ENCODE measurements around the gene MCF2. TPM values are rescaled to one million over a fixed set of nuclear protein-coding genes. Genes with fewer than 3 reads are reported as not detected.

MCF2 gene
- total RNA-seq, 4 donors from 2014 or later = 0.20 to 0.22 TPM; not detected in 2

- no peaks in the 10 kb centered on the region for H3K36me3 ChIP-seq
- no peaks in the 10 kb centered on the region for H3K4me1 ChIP-seq
- no peak overlapping the region for H3K27ac ChIP-seq
- no peaks in the 10 kb centered on the region for H3K27me3 ChIP-seq
- TF ChIP-seq POLR2A (IDR thresholded peaks at IDR 0.05) = no peak
- no peaks in the 10 kb centered on the region for H3K9me3 ChIP-seq
- DNase-seq (ENCODE audit: low spot score in 2 of 2) = no peak
- no peak overlapping the region for H3K4me3 ChIP-seq
Measured at GRCh38 chrX:139738581-139738980, 30.6 kb upstream of the MCF2 start.

GRCh38 chrX:139736151-139736550, 28.2 kb upstream of the MCF2 start:
- H3K27ac ChIP-seq = no peak overlapping the region
- TF ChIP-seq EP300 (IDR thresholded peaks at IDR 0.05) = no peak
- no peak for TF ChIP-seq POLR2A (IDR thresholded peaks at IDR 0.05)
- no peak for TF ChIP-seq CTCF (IDR thresholded peaks at IDR 0.05)
- H3K4me3 ChIP-seq = no peak overlapping the region
- H3K27me3 ChIP-seq = no peaks in the 10 kb centered on the region
- H3K36me3 ChIP-seq = no peaks in the 10 kb centered on the region
- 75 to 82% methylated on average over 1 of the region's 1 CpG for WGBS, 2 donors
- no peaks in the 10 kb centered on the region for H3K4me1 ChIP-seq
- no peaks in the 10 kb centered on the region for H3K9me3 ChIP-seq
- DNase-seq (ENCODE audit: low spot score in 2 of 2) = no peak

GRCh38 chrX:139734996-139735395, 27.0 kb upstream of the MCF2 start:
- H3K4me1 ChIP-seq = no peaks in the 10 kb centered on the region
- 89% methylated on average over 1 of the region's 1 CpG; no CpG with 5 or more reads in 1 of the 2 donors for WGBS, 2 donors
- no peak for DNase-seq (ENCODE audit: low spot score in 2 of 2)
- no peaks in the 10 kb centered on the region for H3K36me3 ChIP-seq
- no peaks in the 10 kb centered on the region for H3K9me3 ChIP-seq
- TF ChIP-seq EP300 (IDR thresholded peaks at IDR 0.05) = no peak
- TF ChIP-seq CTCF (IDR thresholded peaks at IDR 0.05) = no peak
- no peak for TF ChIP-seq POLR2A (IDR thresholded peaks at IDR 0.05)
- no peak overlapping the region for H3K27ac ChIP-seq
- no peak overlapping the region for H3K4me3 ChIP-seq
- H3K27me3 ChIP-seq = no peaks in the 10 kb centered on the region

GRCh38 chrX:139725720-139726119, 17.8 kb upstream of the MCF2 start:
- Histone ChIP-seq H3K27me3 (no peaks in the 10 kb centered on the region), H3K27ac (no peak overlapping the region), H3K4me3 (no peak overlapping the region), H3K4me1 (no peaks in the 10 kb centered on the region), H3K36me3 (no peaks in the 10 kb centered on the region), H3K9me3 (no peaks in the 10 kb centered on the region)
- no peak for DNase-seq (ENCODE audit: low spot score in 2 of 2)
- no peak for TF ChIP-seq POLR2A (IDR thresholded peaks at IDR 0.05)
- no peak for TF ChIP-seq CTCF (IDR thresholded peaks at IDR 0.05)
- no peak for TF ChIP-seq EP300 (IDR thresholded peaks at IDR 0.05)
- WGBS, 2 donors = 90 to 95% methylated on average over 1 of the region's 1 CpG

- Histone ChIP-seq H3K27ac (no peak overlapping the region), H3K36me3 (no peaks in the 10 kb centered on the region), H3K9me3 (no peaks in the 10 kb centered on the region), H3K4me3 (no peak overlapping the region), H3K27me3 (no peaks in the 10 kb centered on the region), H3K4me1 (no peaks in the 10 kb centered on the region)
- TF ChIP-seq EP300 (IDR thresholded peaks at IDR 0.05) = no peak
- no peak for TF ChIP-seq POLR2A (IDR thresholded peaks at IDR 0.05)
- TF ChIP-seq CTCF (IDR thresholded peaks at IDR 0.05) = no peak
- 54 to 94% methylated on average over 2 of the region's 2 CpGs for WGBS, 2 donors
- DNase-seq (ENCODE audit: low spot score in 2 of 2) = no peak
Measured at GRCh38 chrX:139724626-139725025, 16.7 kb upstream of the MCF2 start.

GRCh38 chrX:139720979-139721378, 13.0 kb upstream of the MCF2 start:
- Histone ChIP-seq H3K27ac (no peak overlapping the region), H3K4me1 (no peaks in the 10 kb centered on the region), H3K36me3 (no peaks in the 10 kb centered on the region), H3K27me3 (no peaks in the 10 kb centered on the region), H3K4me3 (no peak overlapping the region), H3K9me3 (no peaks in the 10 kb centered on the region)
- 86 to 87% methylated on average over 6 of the region's 6 CpGs for WGBS, 2 donors
- no peak for DNase-seq (ENCODE audit: low spot score in 2 of 2)
- TF ChIP-seq EP300 (IDR thresholded peaks at IDR 0.05) = no peak
- TF ChIP-seq POLR2A (IDR thresholded peaks at IDR 0.05) = no peak
- no peak for TF ChIP-seq CTCF (IDR thresholded peaks at IDR 0.05)
